ENCODE measurements around the gene PTPRM.

The PTPRM gene

GRCh38 chr18:7889515-7889914 is 322.4 kb downstream of the PTPRM start:
- Histone ChIP-seq H3K14ac (ENCODE audit: low read length in 2 of 2) (no peak overlapping the region), H2BK15ac (ENCODE audit: low read depth, poor library complexity, severe bottlenecking) (no peak overlapping the region), H3K36me3 (ENCODE audit: control insufficient read depth in 1 of 2, insufficient read depth in 2 of 2, low read depth in 1 of 2, low read length in 2 of 2) (peaks cover 0 to 10% of the 10 kb centered on the region in 2 experiments), H4K91ac (ENCODE audit: low read length) (no peak overlapping the region), H3K4me2 (ENCODE audit: low read length, poor library complexity, severe bottlenecking) (no peak overlapping the region), H3K27ac (ENCODE audit: low read length, poor library complexity, severe bottlenecking) (no peak overlapping the region), H3K79me1 (replicated peaks; ENCODE audit: low read length, poor library complexity, severe bottlenecking) (peaks cover 33% of the 10 kb centered on the region), H3K9ac (ENCODE audit: low read length) (no peak overlapping the region), H3K18ac (ENCODE audit: low read depth in 1 of 2, low read length in 2 of 2) (no peak overlapping the region), H2BK12ac (ENCODE audit: low read length in 2 of 2) (no peak overlapping the region), H2BK120ac (ENCODE audit: low read depth, low read length) (no peak overlapping the region), H2BK5ac (ENCODE audit: low read depth, low read length, poor library complexity, severe bottlenecking) (no peak overlapping the region), H2AFZ (ENCODE audit: low read depth, low read length) (no peak overlapping the region), H3K4me3 (ENCODE audit: insufficient read depth in 1 of 2, low read depth in 1 of 2, low read length in 2 of 2) (no peak overlapping the region), H3K27me3 (ENCODE audit: control insufficient read depth in 1 of 2, insufficient read depth in 1 of 2, low read length in 2 of 2) (no peaks in the 10 kb centered on the region), H3K4ac (ENCODE audit: low read depth in 1 of 2, low read length in 2 of 2) (no peak overlapping the region), H3K9me3 (ENCODE audit: control insufficient read depth, low read length) (no peaks in the 10 kb centered on the region), H2AK5ac (ENCODE audit: low read length, severe bottlenecking) (no peak overlapping the region), H3K4me1 (ENCODE audit: control insufficient read depth, insufficient read depth, low read depth, low read length) (peaks cover 3% of the 10 kb centered on the region), H4K8ac (ENCODE audit: low read length) (no peak overlapping the region), H3K23ac (ENCODE audit: low read length in 2 of 2) (no peak overlapping the region)
- 88% methylated on average over 3 of the region's 3 CpGs for WGBS
- DNase-seq, result no peak

GRCh38 chr18:7890075-7890474 is 323.0 kb downstream of the PTPRM start:
- Histone ChIP-seq H3K36me3 (ENCODE audit: control insufficient read depth in 1 of 2, insufficient read depth in 2 of 2, low read depth in 1 of 2, low read length in 2 of 2) (peaks cover 0 to 10% of the 10 kb centered on the region in 2 experiments), H2BK5ac (ENCODE audit: low read depth, low read length, poor library complexity, severe bottlenecking) (no peak overlapping the region), H2AFZ (ENCODE audit: low read depth, low read length) (no peak overlapping the region), H3K4me2 (ENCODE audit: low read length, poor library complexity, severe bottlenecking) (no peak overlapping the region), H3K27me3 (ENCODE audit: control insufficient read depth in 1 of 2, insufficient read depth in 1 of 2, low read length in 2 of 2) (no peaks in the 10 kb centered on the region), H3K79me1 (replicated peaks; ENCODE audit: low read length, poor library complexity, severe bottlenecking) (peaks cover 30% of the 10 kb centered on the region), H4K8ac (ENCODE audit: low read length) (no peak overlapping the region), H2AK5ac (ENCODE audit: low read length, severe bottlenecking) (no peak overlapping the region), H3K14ac (ENCODE audit: low read length in 2 of 2) (no peak overlapping the region), H3K27ac (ENCODE audit: low read length, poor library complexity, severe bottlenecking) (no peak overlapping the region), H3K23ac (ENCODE audit: low read length in 2 of 2) (no peak overlapping the region), H2BK15ac (ENCODE audit: low read depth, poor library complexity, severe bottlenecking) (no peak overlapping the region), H2BK12ac (ENCODE audit: low read length in 2 of 2) (no peak overlapping the region), H3K18ac (ENCODE audit: low read depth in 1 of 2, low read length in 2 of 2) (no peak overlapping the region), H3K4ac (ENCODE audit: low read depth in 1 of 2, low read length in 2 of 2) (no peak overlapping the region), H3K9me3 (ENCODE audit: control insufficient read depth, low read length) (no peaks in the 10 kb centered on the region), H3K4me3 (ENCODE audit: insufficient read depth in 1 of 2, low read depth in 1 of 2, low read length in 2 of 2) (no peak overlapping the region), H3K4me1 (ENCODE audit: control insufficient read depth, insufficient read depth, low read depth, low read length) (peaks cover 3% of the 10 kb centered on the region), H3K9ac (ENCODE audit: low read length) (no peak overlapping the region), H2BK120ac (ENCODE audit: low read depth, low read length) (no peak overlapping the region), H4K91ac (ENCODE audit: low read length) (no peak overlapping the region)
- WGBS, result 100% methylated on average over 1 of the region's 2 CpGs
- DNase-seq, result no peak

- H4K8ac ChIP-seq (ENCODE audit: low read length), result no peak overlapping the region
- H2AFZ ChIP-seq (ENCODE audit: low read depth, low read length), result no peak overlapping the region
- no peak overlapping the region for H2BK12ac ChIP-seq (ENCODE audit: low read length in 2 of 2)
- H3K79me1 ChIP-seq (replicated peaks; ENCODE audit: low read length, poor library complexity, severe bottlenecking), result peaks cover 35% of the 10 kb centered on the region
- no peak overlapping the region for H3K4me2 ChIP-seq (ENCODE audit: low read length, poor library complexity, severe bottlenecking)
- H4K91ac ChIP-seq (ENCODE audit: low read length), result no peak overlapping the region
- H3K27ac ChIP-seq (ENCODE audit: low read length, poor library complexity, severe bottlenecking), result no peak overlapping the region
- no peak for DNase-seq
- H3K14ac ChIP-seq (ENCODE audit: low read length in 2 of 2), result no peak overlapping the region
- no peak overlapping the region for H2BK15ac ChIP-seq (ENCODE audit: low read depth, poor library complexity, severe bottlenecking)
- H2BK5ac ChIP-seq (ENCODE audit: low read depth, low read length, poor library complexity, severe bottlenecking), result no peak overlapping the region
- peaks cover 3% of the 10 kb centered on the region for H3K4me1 ChIP-seq (ENCODE audit: control insufficient read depth, insufficient read depth, low read depth, low read length)
- H3K36me3 ChIP-seq (ENCODE audit: control insufficient read depth in 1 of 2, insufficient read depth in 2 of 2, low read depth in 1 of 2, low read length in 2 of 2), result peaks cover 0 to 10% of the 10 kb centered on the region in 2 experiments
- H2BK120ac ChIP-seq (ENCODE audit: low read depth, low read length), result no peak overlapping the region
- no peak overlapping the region for H3K4ac ChIP-seq (ENCODE audit: low read depth in 1 of 2, low read length in 2 of 2)
- WGBS, result 98% methylated on average over 6 of the region's 6 CpGs
- H3K4me3 ChIP-seq (ENCODE audit: insufficient read depth in 1 of 2, low read depth in 1 of 2, low read length in 2 of 2), result no peak overlapping the region
- H3K23ac ChIP-seq (ENCODE audit: low read length in 2 of 2), result no peak overlapping the region
- H3K18ac ChIP-seq (ENCODE audit: low read depth in 1 of 2, low read length in 2 of 2), result no peak overlapping the region
- H2AK5ac ChIP-seq (ENCODE audit: low read length, severe bottlenecking), result no peak overlapping the region
- no peak overlapping the region for H3K9ac ChIP-seq (ENCODE audit: low read length)
- no peaks in the 10 kb centered on the region for H3K27me3 ChIP-seq (ENCODE audit: control insufficient read depth in 1 of 2, insufficient read depth in 1 of 2, low read length in 2 of 2)
- H3K9me3 ChIP-seq (ENCODE audit: control insufficient read depth, low read length), result no peaks in the 10 kb centered on the region
Observed at GRCh38 chr18:7892556-7892955, 325.4 kb downstream of the PTPRM start.

GRCh38 chr18:7894592-7894991 is 327.5 kb downstream of the PTPRM start:
- H3K4ac ChIP-seq (ENCODE audit: low read depth in 1 of 2, low read length in 2 of 2), result no peak overlapping the region
- no peak overlapping the region for H2BK120ac ChIP-seq (ENCODE audit: low read depth, low read length)
- H2BK5ac ChIP-seq (ENCODE audit: low read depth, low read length, poor library complexity, severe bottlenecking), result no peak overlapping the region
- no peak overlapping the region for H2BK15ac ChIP-seq (ENCODE audit: low read depth, poor library complexity, severe bottlenecking)
- no peak overlapping the region for H2AK5ac ChIP-seq (ENCODE audit: low read length, severe bottlenecking)
- H3K27ac ChIP-seq (ENCODE audit: low read length, poor library complexity, severe bottlenecking), result no peak overlapping the region
- no peak overlapping the region for H3K4me2 ChIP-seq (ENCODE audit: low read length, poor library complexity, severe bottlenecking)
- H3K23ac ChIP-seq (ENCODE audit: low read length in 2 of 2), result no peak overlapping the region
- H3K9me3 ChIP-seq (ENCODE audit: control insufficient read depth, low read length), result no peaks in the 10 kb centered on the region
- no peak overlapping the region for H3K9ac ChIP-seq (ENCODE audit: low read length)
- H4K91ac ChIP-seq (ENCODE audit: low read length), result no peak overlapping the region
- no CpG with 5 or more reads among the region's 1 CpG for WGBS
- no peak overlapping the region for H2BK12ac ChIP-seq (ENCODE audit: low read length in 2 of 2)
- no peak overlapping the region for H2AFZ ChIP-seq (ENCODE audit: low read depth, low read length)
- H3K79me1 ChIP-seq (replicated peaks; ENCODE audit: low read length, poor library complexity, severe bottlenecking), result peaks cover 33% of the 10 kb centered on the region
- H3K4me3 ChIP-seq (ENCODE audit: insufficient read depth in 1 of 2, low read depth in 1 of 2, low read length in 2 of 2), result no peak overlapping the region
- no peak overlapping the region for H4K8ac ChIP-seq (ENCODE audit: low read length)
- H3K27me3 ChIP-seq (ENCODE audit: control insufficient read depth in 1 of 2, insufficient read depth in 1 of 2, low read length in 2 of 2), result no peaks in the 10 kb centered on the region
- no peak for DNase-seq
- H3K36me3 ChIP-seq (ENCODE audit: control insufficient read depth in 1 of 2, insufficient read depth in 2 of 2, low read depth in 1 of 2, low read length in 2 of 2), result peaks cover 0 to 2% of the 10 kb centered on the region in 2 experiments
- H3K4me1 ChIP-seq (ENCODE audit: control insufficient read depth, insufficient read depth, low read depth, low read length), result peaks cover 3% of the 10 kb centered on the region
- H3K14ac ChIP-seq (ENCODE audit: low read length in 2 of 2), result no peak overlapping the region
- no peak overlapping the region for H3K18ac ChIP-seq (ENCODE audit: low read depth in 1 of 2, low read length in 2 of 2)

Data from mesenchymal stem cell (in vitro differentiated cells and primary cell).